ENCODE measurements around the gene DCTD. TPM values are rescaled to one million over a fixed set of nuclear protein-coding genes. Genes with fewer than 3 reads are reported as not detected.

The DCTD gene
- total and polyA plus RNA-seq, 4 donors: 36.9 to 52.9 (median 44.7) TPM

GRCh38 chr4:182925298-182925757 is 8.1 kb upstream of the DCTD start (continued):
- no peak for TF ChIP-seq ATF3 (IDR thresholded peaks at IDR 0.05)
- no peak for TF ChIP-seq GABPA (IDR thresholded peaks at IDR 0.05 in 1 of 2, conservative IDR thresholded peaks at IDR 0.05 in 1 of 2)
- TF ChIP-seq TAF1 (conservative IDR thresholded peaks at IDR 0.05): no peak

GRCh38 chr4:182924497-182924896 is 7.3 kb upstream of the DCTD start:
- Histone ChIP-seq H3K9ac (ENCODE audit: low read depth in 1 of 2, low read length in 2 of 2) (no peak overlapping the region), H3K4me3 (ENCODE audit: low read depth in 1 of 3, low read length in 3 of 3) (no peak overlapping the region), H3K27me3 (ENCODE audit: control insufficient read depth in 4 of 4, insufficient read depth in 4 of 4, low read length in 3 of 4) (no peaks in the 10 kb centered on the region), H3K9me3 (ENCODE audit: control insufficient read depth in 4 of 4, low read length in 3 of 4) (no peaks in the 10 kb centered on the region), H3K4me1 (ENCODE audit: control insufficient read depth in 4 of 4, insufficient read depth in 4 of 4, low read length in 3 of 4) (peaks cover 1 to 16% (median 10%) of the 10 kb centered on the region in 4 donors), H3K36me3 (ENCODE audit: control insufficient read depth in 4 of 4, insufficient read depth in 3 of 4, low read depth in 1 of 4, low read length in 3 of 4) (no peaks in the 10 kb centered on the region), H3K27ac (ENCODE audit: low read depth in 1 of 2, low read length in 2 of 2) (no peak overlapping the region)
- 95% methylated on average over 7 of the region's 7 CpGs for WGBS
- DNase-seq (ENCODE audit: low spot score): no peak
- TF ChIP-seq ATF3 (IDR thresholded peaks at IDR 0.05) (no peak), NR2F2 (IDR thresholded peaks at IDR 0.05) (no peak), FOXA1 (IDR thresholded peaks at IDR 0.05) (no peak), MAX (IDR thresholded peaks at IDR 0.05) (no peak), FOXA2 (IDR thresholded peaks at IDR 0.05) (no peak), JUND (IDR thresholded peaks at IDR 0.05) (no peak), RAD21 (IDR thresholded peaks at IDR 0.05) (no peak), HNF4A (conservative IDR thresholded peaks at IDR 0.05) (no peak), ZBTB33 (IDR thresholded peaks at IDR 0.05) (no peak), HNF4G (IDR thresholded peaks at IDR 0.05) (no peak), YY1 (IDR thresholded peaks at IDR 0.05) (no peak), CTCF (IDR thresholded peaks at IDR 0.05; ENCODE audit: low read depth, low read length, missing input control) (no peak), GABPA (IDR thresholded peaks at IDR 0.05 in 1 of 2, conservative IDR thresholded peaks at IDR 0.05 in 1 of 2) (no peak), TAF1 (conservative IDR thresholded peaks at IDR 0.05) (no peak), REST (IDR thresholded peaks at IDR 0.05) (no peak), SP1 (IDR thresholded peaks at IDR 0.05) (no peak), RXRA (IDR thresholded peaks at IDR 0.05) (no peak)

Data from liver (tissue), 9 donors.